ENCODE data around the gene MED6. TPM values are rescaled to one million over a fixed set of nuclear protein-coding genes. Genes with fewer than 3 reads are reported as not detected.
A peak's percentile ranks its signal among the peaks of the same experiment; 100 is the strongest.

MED6 gene
- total RNA-seq, 4 donors from 2014 or later, result 38.1 to 76.0 (median 42.1) TPM

- TF ChIP-seq POLR2A (IDR thresholded peaks at IDR 0.05) (no peak), EP300 (IDR thresholded peaks at IDR 0.05) (no peak), POLR2AphosphoS5 (IDR thresholded peaks at IDR 0.05) (no peak), CTCF (IDR thresholded peaks at IDR 0.05) (no peak)
- DNase-seq (ENCODE audit: low spot score in 2 of 2), result no peak
- Histone ChIP-seq H3K4me3 (no peak overlapping the region), H3K4me1 (no peaks in the 10 kb centered on the region), H3K9me3 (no peaks in the 10 kb centered on the region), H3K27me3 (no peaks in the 10 kb centered on the region), H3K27ac (no peak overlapping the region), H3K36me3 (peaks cover 95% of the 10 kb centered on the region)
- WGBS, result 84% methylated on average over 3 of the region's 3 CpGs
Measured at GRCh38 chr14:70585231-70585630, 15.2 kb downstream of the MED6 start.

DNA sequence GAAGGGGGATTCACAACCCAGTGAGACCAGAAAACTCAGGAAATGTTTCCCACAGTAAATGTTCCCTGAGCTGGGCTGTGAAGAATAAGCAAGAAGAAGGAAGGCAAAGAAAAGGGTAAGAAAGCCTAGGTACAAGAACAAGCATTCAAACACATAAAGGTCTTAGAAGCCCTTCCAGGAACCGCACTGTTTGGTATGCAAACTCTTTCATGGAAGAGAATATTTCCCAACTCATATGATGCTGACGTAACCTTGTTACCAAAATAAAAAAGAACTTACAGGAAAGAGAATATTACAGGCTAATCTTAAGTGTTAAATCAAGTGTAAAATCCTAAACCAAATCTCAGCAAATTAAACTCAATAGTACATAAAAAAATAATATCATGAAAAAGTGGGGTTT, 23.6 kb downstream of the MED6 start:
- peaks cover 17% of the 10 kb centered on the region for H3K36me3 ChIP-seq
- DNase-seq (ENCODE audit: low spot score in 2 of 2), result no peak
- no peak overlapping the region for H3K4me3 ChIP-seq
- no peaks in the 10 kb centered on the region for H3K9me3 ChIP-seq
- WGBS, result 93% methylated on average over 2 of the region's 2 CpGs
- no peak for TF ChIP-seq POLR2AphosphoS5 (IDR thresholded peaks at IDR 0.05)
- no peak for TF ChIP-seq CTCF (IDR thresholded peaks at IDR 0.05)
- TF ChIP-seq POLR2A (IDR thresholded peaks at IDR 0.05), result no peak
- TF ChIP-seq EP300 (IDR thresholded peaks at IDR 0.05), result no peak
- H3K27ac ChIP-seq, result no peak overlapping the region
- no peaks in the 10 kb centered on the region for H3K27me3 ChIP-seq
- no peaks in the 10 kb centered on the region for H3K4me1 ChIP-seq

DNA sequence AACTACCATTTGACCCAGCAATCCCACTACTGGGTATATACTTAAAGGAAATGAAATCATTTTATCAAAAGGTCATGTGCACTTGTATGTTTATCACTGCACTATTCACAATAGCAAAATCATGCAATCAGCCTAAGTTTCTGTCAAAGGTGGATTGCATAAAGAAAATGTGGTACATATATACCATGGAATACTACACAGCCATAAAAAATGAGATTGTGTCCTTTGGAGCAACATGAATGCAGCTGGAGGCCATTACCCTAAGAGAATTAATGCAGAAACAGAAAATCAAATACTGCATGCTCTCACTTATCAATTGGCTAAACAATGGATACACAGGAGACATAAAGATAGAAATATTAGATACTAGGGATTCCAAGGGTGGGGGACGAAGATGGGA, 27.4 kb downstream of the MED6 start:
- H3K27ac ChIP-seq, result no peak overlapping the region
- H3K9me3 ChIP-seq, result no peaks in the 10 kb centered on the region
- no peaks in the 10 kb centered on the region for H3K4me1 ChIP-seq
- TF ChIP-seq POLR2A (IDR thresholded peaks at IDR 0.05), result no peak
- no peak for TF ChIP-seq CTCF (IDR thresholded peaks at IDR 0.05)
- no peak for TF ChIP-seq EP300 (IDR thresholded peaks at IDR 0.05)
- TF ChIP-seq POLR2AphosphoS5 (IDR thresholded peaks at IDR 0.05), result no peak
- DNase-seq (ENCODE audit: low spot score in 2 of 2), result no peak
- no peaks in the 10 kb centered on the region for H3K27me3 ChIP-seq
- 100% methylated on average over 1 of the region's 1 CpG for WGBS
- H3K36me3 ChIP-seq, result peaks cover 3% of the 10 kb centered on the region
- no peak overlapping the region for H3K4me3 ChIP-seq

- Histone ChIP-seq H3K9me3 (no peaks in the 10 kb centered on the region), H3K36me3 (peaks cover 7% of the 10 kb centered on the region), H3K27ac (no peak overlapping the region), H3K4me3 (no peak overlapping the region), H3K27me3 (no peaks in the 10 kb centered on the region), H3K4me1 (no peaks in the 10 kb centered on the region)
- no peak for DNase-seq (ENCODE audit: low spot score in 2 of 2)
- TF ChIP-seq POLR2AphosphoS5 (IDR thresholded peaks at IDR 0.05), result no peak
- TF ChIP-seq CTCF (IDR thresholded peaks at IDR 0.05), result no peak
- no peak for TF ChIP-seq POLR2A (IDR thresholded peaks at IDR 0.05)
- TF ChIP-seq EP300 (IDR thresholded peaks at IDR 0.05), result no peak
- 93% methylated on average over 2 of the region's 2 CpGs for WGBS
Measured at GRCh38 chr14:70571139-70571538, 29.3 kb downstream of the MED6 start.

GRCh38 chr14:70567791-70568190, 32.7 kb downstream of the MED6 start:
- WGBS, result 58% methylated on average over 2 of the region's 2 CpGs
- Histone ChIP-seq H3K36me3 (peaks cover 28% of the 10 kb centered on the region), H3K4me1 (peaks cover 3% of the 10 kb centered on the region), H3K27ac (no peak overlapping the region), H3K9me3 (no peaks in the 10 kb centered on the region), H3K4me3 (no peak overlapping the region), H3K27me3 (no peaks in the 10 kb centered on the region)
- DNase-seq (ENCODE audit: low spot score in 2 of 2), result no peak
- peak in 1 of 2 donors; percentile 20 for TF ChIP-seq CTCF (IDR thresholded peaks at IDR 0.05)
- no peak for TF ChIP-seq EP300 (IDR thresholded peaks at IDR 0.05)

All from suprapubic skin (tissue), 4 donors.